HUES48 (cell line): Measurements from ENCODE around the gene AFDN.

Experiments
- H3K27ac ChIP-seq: one replicate; pipeline ENCODE4 v1.7.0; 2013; ENCODE audit warnings: low read depth, low read length, inconsistent platforms
- H3K27me3 ChIP-seq: 2 replicates; pipeline ENCODE4 v1.6.1; 2013; ENCODE audit warnings: mild to moderate bottlenecking, low read length; ENCODE audit not compliant: control insufficient read depth, insufficient read depth
- H3K36me3 ChIP-seq: 2 replicates; pipeline ENCODE4 v1.6.1; 2013; ENCODE audit warnings: low read length; ENCODE audit not compliant: control insufficient read depth, insufficient read depth
- H3K4me1 ChIP-seq: 2 replicates; pipeline ENCODE4 v1.6.1; 2013; ENCODE audit warnings: mild to moderate bottlenecking, low read length; ENCODE audit not compliant: control insufficient read depth, insufficient read depth
- H3K4me3 ChIP-seq: 2 replicates; pipeline ENCODE4 v1.5.1; 2013; ENCODE audit warnings: mild to moderate bottlenecking, low read depth, low read length
- H3K9ac ChIP-seq: 2 replicates; pipeline ENCODE4 v1.6.1; 2013; ENCODE audit warnings: mild to moderate bottlenecking, low read depth, low read length, moderate library complexity
- H3K9me3 ChIP-seq: 2 replicates; pipeline ENCODE4 v1.6.1; 2013; ENCODE audit warnings: low read length; ENCODE audit not compliant: control insufficient read depth, insufficient read depth

AFDN gene

DNA sequence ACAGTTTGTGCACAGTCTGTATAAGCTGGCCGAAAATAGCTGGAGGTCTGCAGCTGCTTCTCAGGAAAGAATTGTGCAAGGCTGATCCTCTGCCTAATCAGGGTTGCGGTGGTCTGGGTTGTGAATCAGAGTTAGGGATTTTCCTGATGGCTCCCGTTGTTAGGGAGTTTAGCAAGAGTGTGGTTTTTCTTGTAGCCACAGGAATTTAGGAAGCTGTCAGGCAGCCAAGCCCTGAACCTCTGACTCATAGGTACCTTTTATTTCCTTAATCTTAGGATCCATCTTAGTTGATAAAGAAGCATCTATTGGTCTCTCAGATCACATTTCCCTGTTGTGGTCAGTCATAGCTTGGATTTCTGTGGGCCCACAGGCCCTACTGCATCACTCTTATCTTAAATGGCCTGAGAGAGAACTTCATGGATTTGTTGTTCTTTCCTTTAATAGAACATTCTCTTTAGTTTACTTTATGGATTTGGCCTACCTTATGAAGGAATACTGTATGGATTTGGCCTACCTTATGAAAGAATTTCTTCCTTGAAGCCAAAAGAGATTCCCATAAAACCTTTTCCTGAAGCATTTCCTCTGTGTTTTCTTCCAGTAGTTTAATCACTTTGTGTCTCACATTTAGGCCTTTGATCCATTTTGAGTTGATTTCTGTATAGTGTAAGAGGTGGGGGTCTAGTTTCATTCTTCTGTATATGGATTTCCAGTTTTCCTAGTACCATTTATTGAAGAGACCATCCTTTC, 181.1 kb downstream of the AFDN start:
- H3K9ac ChIP-seq, result no peak overlapping the region
- no peaks in the 10 kb centered on the region for H3K4me1 ChIP-seq
- peaks cover 13% of the 10 kb centered on the region; the same call in 1 of the 2 replicates for H3K9me3 ChIP-seq
- no peaks in the 10 kb centered on the region for H3K36me3 ChIP-seq
- H3K27ac ChIP-seq, result no peak overlapping the region
- H3K4me3 ChIP-seq, result no peak overlapping the region
- H3K27me3 ChIP-seq, result no peaks in the 10 kb centered on the region

DNA sequence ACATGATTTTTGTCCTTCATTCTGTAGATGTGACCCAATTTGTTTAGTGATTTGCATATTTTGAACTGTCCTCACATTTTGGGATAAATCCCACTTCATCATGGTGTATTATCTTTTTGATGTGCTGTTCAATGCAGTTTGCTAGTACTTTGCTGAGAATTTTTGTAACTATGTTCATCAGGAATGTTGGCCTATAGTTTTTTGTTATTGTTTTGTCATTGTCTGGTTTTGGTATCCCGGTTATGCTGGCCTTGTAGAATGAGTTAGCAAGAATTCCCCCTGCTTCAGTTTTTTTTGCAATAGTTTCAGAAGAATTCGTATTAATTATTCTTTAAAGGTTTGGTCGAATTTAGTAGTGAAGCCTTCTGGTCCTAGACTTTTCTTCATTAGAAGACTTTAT, 182.6 kb downstream of the AFDN start:
- no peak overlapping the region for H3K9ac ChIP-seq
- no peak overlapping the region for H3K4me3 ChIP-seq
- no peaks in the 10 kb centered on the region for H3K27me3 ChIP-seq
- H3K36me3 ChIP-seq, result no peaks in the 10 kb centered on the region
- no peak overlapping the region for H3K27ac ChIP-seq
- peaks cover 13% of the 10 kb centered on the region; the same call in 1 of the 2 replicates for H3K9me3 ChIP-seq
- H3K4me1 ChIP-seq, result no peaks in the 10 kb centered on the region

DNA sequence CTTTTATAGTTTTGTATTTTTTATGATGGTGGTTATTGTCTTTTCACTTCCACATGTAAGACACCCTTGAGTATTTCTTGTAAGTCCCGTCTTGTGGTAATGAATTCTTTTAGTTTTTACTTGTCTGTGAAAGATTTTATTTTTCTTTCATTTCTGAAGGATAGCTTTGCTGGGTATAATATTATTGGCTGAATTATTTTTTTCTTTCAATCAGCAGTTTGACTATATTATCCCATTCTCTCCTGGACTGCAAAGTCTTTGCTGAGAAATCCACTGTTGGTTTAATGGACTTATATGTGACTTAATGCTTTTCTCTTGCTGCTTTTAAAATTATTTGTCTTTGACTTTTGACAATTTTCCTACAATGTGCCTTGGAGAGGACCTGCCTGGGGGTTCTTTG, 184.6 kb downstream of the AFDN start:
- Histone ChIP-seq H3K9me3 (peaks cover 13% of the 10 kb centered on the region; the same call in 1 of the 2 replicates), H3K27me3 (no peaks in the 10 kb centered on the region), H3K36me3 (no peaks in the 10 kb centered on the region), H3K27ac (no peak overlapping the region), H3K4me3 (no peak overlapping the region), H3K4me1 (peaks cover 1% of the 10 kb centered on the region; the same call in 1 of the 2 replicates), H3K9ac (no peak overlapping the region)

DNA sequence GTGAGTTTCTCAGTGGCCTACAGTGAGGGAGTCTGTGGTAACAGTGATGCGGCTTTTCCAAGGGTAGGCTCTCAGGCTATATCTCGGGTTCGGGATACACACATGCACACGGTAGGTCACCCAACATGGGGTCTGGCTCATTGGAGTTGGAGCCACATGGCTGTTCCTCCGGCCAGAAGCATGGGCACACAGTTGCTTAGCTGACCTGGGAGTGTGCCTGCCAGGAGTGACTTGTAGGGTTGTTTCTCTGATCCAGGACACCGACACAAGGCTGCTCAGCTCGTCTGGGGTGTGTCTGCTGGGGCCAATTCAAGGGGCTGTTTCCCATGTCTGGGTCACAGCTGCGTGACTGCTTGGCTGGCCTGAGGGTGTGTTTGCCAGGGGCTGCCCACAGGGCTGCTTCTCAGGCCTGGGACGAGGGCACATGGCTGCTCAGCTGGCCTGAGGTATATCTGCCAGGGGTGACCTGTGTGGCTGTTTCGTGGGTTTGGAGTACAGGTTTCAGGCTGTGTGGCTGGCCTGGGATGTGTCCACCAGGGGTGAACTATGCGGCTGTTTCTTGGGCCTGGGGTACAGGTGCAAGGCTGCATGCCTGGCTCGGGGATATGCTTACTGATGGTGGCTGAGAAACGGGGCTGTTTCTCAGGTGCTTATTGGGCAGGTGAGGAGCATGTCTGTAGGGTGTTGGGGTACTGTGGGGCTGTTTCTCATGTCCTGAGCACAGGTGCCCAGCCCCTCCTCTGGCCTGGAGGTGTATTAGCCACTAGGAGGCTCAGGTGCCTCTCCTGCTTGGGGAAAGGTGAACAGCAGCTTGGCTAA, 185.9 kb downstream of the AFDN start:
- Histone ChIP-seq H3K9ac (no peak overlapping the region), H3K4me3 (no peak overlapping the region), H3K4me1 (peaks cover 9% of the 10 kb centered on the region; the same call in 1 of the 2 replicates), H3K36me3 (no peaks in the 10 kb centered on the region), H3K27me3 (no peaks in the 10 kb centered on the region), H3K27ac (no peak overlapping the region), H3K9me3 (peaks cover 13% of the 10 kb centered on the region; the same call in 1 of the 2 replicates)

DNA sequence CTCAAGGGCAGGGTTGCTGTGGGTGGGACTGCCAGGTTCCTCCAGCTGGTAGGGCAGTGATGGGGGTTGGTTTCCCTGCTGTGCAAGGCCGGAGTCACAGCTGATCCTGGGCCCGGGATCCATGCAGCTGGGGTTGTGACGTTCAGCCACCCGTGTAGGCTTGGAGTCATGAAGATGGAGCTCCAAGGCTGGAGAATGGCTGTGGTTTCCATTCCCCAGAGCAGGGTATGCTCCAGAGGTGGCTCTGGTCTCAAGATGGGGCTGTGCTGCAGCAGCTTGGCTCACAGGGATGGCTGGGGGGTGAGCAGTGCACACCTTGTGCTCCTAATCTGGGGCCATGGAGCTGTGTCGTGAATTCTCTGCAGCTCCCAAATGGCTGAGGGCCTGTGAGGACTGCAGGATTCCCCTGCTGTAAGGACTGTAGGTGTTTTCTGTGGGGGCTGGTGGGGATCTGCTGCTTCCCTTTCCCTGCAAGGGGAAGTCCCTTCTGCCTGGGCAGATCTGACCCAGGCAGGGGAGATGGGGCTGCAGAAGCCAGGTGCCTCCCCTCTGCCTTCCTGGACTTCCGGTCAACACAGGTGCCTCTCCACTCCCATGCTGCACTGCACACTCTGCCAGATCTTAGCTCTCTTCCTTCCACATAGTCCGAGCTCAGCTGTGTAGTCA, 186.7 kb downstream of the AFDN start:
- H3K27ac ChIP-seq, result no peak overlapping the region
- peaks cover 13% of the 10 kb centered on the region; the same call in 1 of the 2 replicates for H3K9me3 ChIP-seq
- H3K27me3 ChIP-seq, result no peaks in the 10 kb centered on the region
- H3K4me3 ChIP-seq, result no peak overlapping the region
- peaks cover 9% of the 10 kb centered on the region; the same call in 1 of the 2 replicates for H3K4me1 ChIP-seq
- H3K36me3 ChIP-seq, result no peaks in the 10 kb centered on the region
- H3K9ac ChIP-seq, result no peak overlapping the region

DNA sequence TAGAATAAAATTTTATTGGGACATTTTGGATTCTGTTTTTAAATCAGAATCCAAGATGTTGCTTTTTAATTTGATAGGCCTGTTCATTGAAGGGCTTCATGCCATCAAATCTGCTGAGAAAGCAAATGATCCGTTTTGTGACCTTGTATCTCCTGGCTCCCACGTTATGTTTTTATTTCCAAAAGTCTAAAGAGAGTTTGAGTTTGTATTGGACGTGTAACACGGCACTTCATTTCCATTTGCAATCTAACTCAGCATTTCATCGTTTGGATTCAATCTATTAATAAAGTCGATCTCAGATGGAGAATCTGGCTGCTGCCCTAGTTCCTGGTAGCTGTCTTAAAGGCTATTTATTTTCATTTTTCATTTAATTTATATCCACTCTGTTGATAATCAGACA, 187.7 kb downstream of the AFDN start:
- Histone ChIP-seq H3K9me3 (peaks cover 13% of the 10 kb centered on the region; the same call in 1 of the 2 replicates), H3K27me3 (no peaks in the 10 kb centered on the region), H3K36me3 (no peaks in the 10 kb centered on the region), H3K4me1 (peaks cover 9% of the 10 kb centered on the region; the same call in 1 of the 2 replicates), H3K4me3 (no peak overlapping the region), H3K27ac (no peak overlapping the region), H3K9ac (no peak overlapping the region)

DNA sequence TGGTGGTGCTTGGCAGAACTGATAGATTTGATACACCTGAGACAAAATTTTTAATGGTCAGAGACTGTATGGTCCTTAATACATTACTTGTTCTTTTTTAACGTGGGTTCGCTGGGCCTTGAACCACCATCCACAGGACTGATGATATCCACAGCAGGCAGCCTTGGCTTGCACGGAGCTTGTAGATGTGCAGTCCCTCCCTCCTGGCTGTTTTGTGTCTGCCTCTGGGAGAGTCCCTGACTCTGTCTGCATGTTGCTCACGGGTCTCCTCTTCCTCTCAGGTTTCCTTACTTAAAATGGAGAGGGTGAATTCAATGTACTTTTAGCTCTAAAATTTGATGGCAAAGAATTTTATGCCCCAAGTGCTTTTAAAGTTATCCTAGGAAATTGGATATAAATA, 188.3 kb downstream of the AFDN start:
- Histone ChIP-seq H3K27ac (no peak overlapping the region), H3K27me3 (no peaks in the 10 kb centered on the region), H3K4me1 (peaks cover 9% of the 10 kb centered on the region; the same call in 1 of the 2 replicates), H3K4me3 (no peak overlapping the region), H3K36me3 (no peaks in the 10 kb centered on the region), H3K9ac (no peak overlapping the region), H3K9me3 (peaks cover 13% of the 10 kb centered on the region; the same call in 1 of the 2 replicates)

DNA sequence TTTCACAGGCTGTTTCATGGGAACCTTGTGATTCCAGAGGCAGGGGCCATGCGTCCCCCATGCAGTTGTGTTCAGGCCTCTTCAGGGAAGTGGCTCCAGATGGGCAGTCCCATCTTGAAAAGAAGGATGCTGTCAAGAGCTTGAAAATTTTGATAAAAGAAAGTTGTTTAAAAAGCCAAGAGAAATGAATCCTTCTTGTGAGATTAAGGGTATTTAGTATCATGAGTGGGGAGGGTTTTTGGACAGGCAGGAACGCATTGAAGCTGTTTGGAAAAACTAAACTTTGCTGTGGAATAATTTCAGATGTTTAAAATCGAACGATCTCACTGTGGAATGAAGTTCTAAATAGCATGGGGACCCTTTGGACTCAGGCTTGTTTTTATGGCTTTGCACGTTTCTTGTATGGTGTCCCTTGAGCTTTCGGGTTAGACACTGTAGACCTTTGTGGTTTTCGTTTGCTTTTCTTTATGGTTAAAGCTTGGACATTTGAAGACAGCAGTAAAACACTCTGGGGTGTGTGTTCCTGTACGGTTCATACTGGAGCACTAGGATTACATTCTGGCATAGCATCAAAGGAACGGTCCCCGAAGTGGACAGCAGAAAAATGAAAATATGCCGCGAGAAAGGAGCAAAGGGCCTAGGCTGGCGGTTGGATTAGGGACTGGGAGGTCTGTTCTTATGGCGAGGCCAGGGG, 188.9 kb downstream of the AFDN start:
- no peaks in the 10 kb centered on the region for H3K36me3 ChIP-seq
- no peaks in the 10 kb centered on the region for H3K27me3 ChIP-seq
- H3K9me3 ChIP-seq, result peaks cover 13% of the 10 kb centered on the region; the same call in 1 of the 2 replicates
- H3K4me1 ChIP-seq, result peaks cover 9% of the 10 kb centered on the region; the same call in 1 of the 2 replicates
- no peak overlapping the region for H3K27ac ChIP-seq
- no peak overlapping the region for H3K4me3 ChIP-seq
- H3K9ac ChIP-seq, result no peak overlapping the region

DNA sequence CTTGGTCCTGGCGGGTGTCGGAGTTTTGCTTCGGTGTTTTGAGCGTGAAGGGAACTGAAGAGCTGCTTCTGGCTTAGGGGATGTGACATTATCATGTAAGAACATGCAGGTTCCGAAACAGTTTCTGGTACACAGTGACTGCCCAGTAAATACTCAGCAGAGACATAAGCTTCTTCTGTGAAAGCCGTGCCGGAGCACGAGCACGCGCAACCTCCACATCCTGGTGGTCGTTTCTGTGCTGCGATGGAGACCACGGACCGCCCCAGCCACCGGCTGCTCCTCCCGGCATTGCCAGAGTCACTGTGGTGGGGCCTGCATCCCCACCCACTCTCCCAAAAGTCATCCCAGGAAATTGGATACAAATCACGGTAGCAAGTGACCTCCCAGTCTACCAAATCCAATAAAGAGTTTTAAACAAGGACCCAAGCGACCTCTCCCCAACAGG, 189.5 kb downstream of the AFDN start:
- H3K9me3 ChIP-seq, result peaks cover 7% of the 10 kb centered on the region; the same call in 1 of the 2 replicates
- no peak overlapping the region for H3K9ac ChIP-seq
- H3K36me3 ChIP-seq, result no peaks in the 10 kb centered on the region
- no peak overlapping the region for H3K27ac ChIP-seq
- H3K4me3 ChIP-seq, result no peak overlapping the region
- no peaks in the 10 kb centered on the region for H3K27me3 ChIP-seq
- peaks cover 9% of the 10 kb centered on the region; the same call in 1 of the 2 replicates for H3K4me1 ChIP-seq
